ENCODE measurements around the gene IL20RB. TPM values are rescaled to one million over a fixed set of nuclear protein-coding genes. Genes with fewer than 3 reads are reported as not detected.

The IL20RB gene
- total and polyA plus RNA-seq, 4 donors: 0.14 to 1.3 (median 0.33) TPM

- H3K9ac ChIP-seq (ENCODE audit: low read depth in 1 of 2, low read length in 2 of 2): no peak overlapping the region
- H3K27ac ChIP-seq (ENCODE audit: low read depth in 1 of 2, low read length in 2 of 2): no peak overlapping the region
- WGBS: 82% methylated on average over 4 of the region's 4 CpGs
- peak in 1 of 2 donors; percentile 11 for TF ChIP-seq RXRA (IDR thresholded peaks at IDR 0.05)
- peak; percentile 20 to 38 for TF ChIP-seq HNF4A (conservative IDR thresholded peaks at IDR 0.05)
- no peak for TF ChIP-seq SP1 (IDR thresholded peaks at IDR 0.05)
- no peak for TF ChIP-seq FOXA1 (IDR thresholded peaks at IDR 0.05)
- H3K27me3 ChIP-seq (ENCODE audit: control insufficient read depth in 4 of 4, insufficient read depth in 4 of 4, low read length in 3 of 4): no peaks in the 10 kb centered on the region
- H3K4me3 ChIP-seq (ENCODE audit: low read depth in 1 of 3, low read length in 3 of 3): no peak overlapping the region
- DNase-seq (ENCODE audit: low spot score): no peak
- H3K9me3 ChIP-seq (ENCODE audit: control insufficient read depth in 4 of 4, low read length in 3 of 4): no peaks in the 10 kb centered on the region
- H3K36me3 ChIP-seq (ENCODE audit: control insufficient read depth in 4 of 4, insufficient read depth in 3 of 4, low read depth in 1 of 4, low read length in 3 of 4): no peaks in the 10 kb centered on the region
- peaks cover 3 to 9% (median 3%) of the 10 kb centered on the region in 4 donors for H3K4me1 ChIP-seq (ENCODE audit: control insufficient read depth in 4 of 4, insufficient read depth in 4 of 4, low read length in 3 of 4)
Measured at GRCh38 chr3:136920904-136921611, 36.7 kb upstream of the IL20RB start.

DNA sequence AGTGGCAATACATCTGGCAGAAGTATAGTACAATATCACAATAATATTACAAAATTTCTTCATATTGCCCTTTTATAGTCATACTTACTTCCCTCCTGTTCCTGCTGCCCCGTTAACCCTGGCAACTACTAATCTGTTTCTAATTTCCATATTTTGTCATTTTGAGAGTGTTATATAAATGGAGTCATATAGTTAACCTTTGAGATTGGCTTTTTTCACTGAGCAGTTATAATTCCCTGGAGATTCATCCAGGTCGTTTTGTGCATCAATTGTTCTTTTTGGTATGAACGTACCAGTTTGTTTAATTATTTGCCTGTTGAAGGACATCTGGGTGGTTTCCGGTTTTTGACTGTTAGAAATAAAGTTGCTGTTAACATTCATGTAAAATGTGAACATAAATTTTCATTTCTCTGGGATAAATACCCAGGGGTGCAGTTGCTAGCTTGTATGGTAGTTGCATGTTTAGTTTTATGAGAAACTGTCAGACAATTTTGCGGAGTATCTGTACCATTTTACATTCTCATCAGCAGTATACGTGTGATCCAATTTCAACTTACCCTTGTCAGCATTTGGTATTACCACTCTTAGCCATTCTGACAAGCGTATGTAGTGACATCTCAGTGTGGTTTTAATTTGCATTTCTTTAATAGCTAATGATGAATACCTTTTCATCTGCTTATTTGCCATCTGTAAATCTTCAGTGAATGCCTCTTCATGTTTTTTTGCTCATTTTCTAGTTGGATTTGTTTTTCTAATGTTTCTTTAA is 32.2 kb upstream of the IL20RB start:
- Histone ChIP-seq H3K9me3 (ENCODE audit: control insufficient read depth in 4 of 4, low read length in 3 of 4) (no peaks in the 10 kb centered on the region), H3K36me3 (ENCODE audit: control insufficient read depth in 4 of 4, insufficient read depth in 3 of 4, low read depth in 1 of 4, low read length in 3 of 4) (peaks cover 0 to 5% (median 0%) of the 10 kb centered on the region in 4 donors), H3K27ac (ENCODE audit: low read depth in 1 of 2, low read length in 2 of 2) (no peak overlapping the region), H3K4me1 (ENCODE audit: control insufficient read depth in 4 of 4, insufficient read depth in 4 of 4, low read length in 3 of 4) (peaks cover 1 to 9% (median 5%) of the 10 kb centered on the region in 4 donors), H3K27me3 (ENCODE audit: control insufficient read depth in 4 of 4, insufficient read depth in 4 of 4, low read length in 3 of 4) (no peaks in the 10 kb centered on the region), H3K4me3 (ENCODE audit: low read depth in 1 of 3, low read length in 3 of 3) (no peak overlapping the region), H3K9ac (ENCODE audit: low read depth in 1 of 2, low read length in 2 of 2) (no peak overlapping the region)
- WGBS: 65% methylated on average over 7 of the region's 7 CpGs
- DNase-seq (ENCODE audit: low spot score): no peak
- TF ChIP-seq SP1 (IDR thresholded peaks at IDR 0.05) (no peak), NR2F2 (IDR thresholded peaks at IDR 0.05) (no peak), FOXA1 (IDR thresholded peaks at IDR 0.05) (no peak), TAF1 (conservative IDR thresholded peaks at IDR 0.05) (no peak), REST (IDR thresholded peaks at IDR 0.05) (no peak), YY1 (IDR thresholded peaks at IDR 0.05) (no peak), RAD21 (IDR thresholded peaks at IDR 0.05) (no peak), EGR1 (IDR thresholded peaks at IDR 0.05; ENCODE audit: low read depth in 2 of 2) (no peak), RXRA (IDR thresholded peaks at IDR 0.05) (no peak), GABPA (IDR thresholded peaks at IDR 0.05 in 1 of 2, conservative IDR thresholded peaks at IDR 0.05 in 1 of 2) (no peak), MAX (IDR thresholded peaks at IDR 0.05) (no peak), FOXA2 (IDR thresholded peaks at IDR 0.05) (no peak), JUND (IDR thresholded peaks at IDR 0.05) (no peak), HNF4G (IDR thresholded peaks at IDR 0.05) (no peak), HNF4A (conservative IDR thresholded peaks at IDR 0.05) (no peak)
- TF ChIP-seq, protein P1, sequence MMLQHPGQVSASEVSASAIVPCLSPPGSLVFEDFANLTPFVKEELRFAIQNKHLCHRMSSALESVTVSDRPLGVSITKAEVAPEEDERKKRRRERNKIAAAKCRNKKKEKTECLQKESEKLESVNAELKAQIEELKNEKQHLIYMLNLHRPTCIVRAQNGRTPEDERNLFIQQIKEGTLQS (IDR thresholded peaks at IDR 0.05): no peak
- TF ChIP-seq, protein P2, sequence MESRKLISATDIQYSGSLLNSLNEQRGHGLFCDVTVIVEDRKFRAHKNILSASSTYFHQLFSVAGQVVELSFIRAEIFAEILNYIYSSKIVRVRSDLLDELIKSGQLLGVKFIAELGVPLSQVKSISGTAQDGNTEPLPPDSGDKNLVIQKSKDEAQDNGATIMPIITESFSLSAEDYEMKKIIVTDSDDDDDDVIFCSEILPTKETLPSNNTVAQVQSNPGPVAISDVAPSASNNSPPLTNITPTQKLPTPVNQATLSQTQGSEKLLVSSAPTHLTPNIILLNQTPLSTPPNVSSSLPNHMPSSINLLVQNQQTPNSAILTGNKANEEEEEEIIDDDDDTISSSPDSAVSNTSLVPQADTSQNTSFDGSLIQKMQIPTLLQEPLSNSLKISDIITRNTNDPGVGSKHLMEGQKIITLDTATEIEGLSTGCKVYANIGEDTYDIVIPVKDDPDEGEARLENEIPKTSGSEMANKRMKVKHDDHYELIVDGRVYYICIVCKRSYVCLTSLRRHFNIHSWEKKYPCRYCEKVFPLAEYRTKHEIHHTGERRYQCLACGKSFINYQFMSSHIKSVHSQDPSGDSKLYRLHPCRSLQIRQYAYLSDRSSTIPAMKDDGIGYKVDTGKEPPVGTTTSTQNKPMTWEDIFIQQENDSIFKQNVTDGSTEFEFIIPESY (IDR thresholded peaks at IDR 0.05): no peak
- TF ChIP-seq, protein P3, sequence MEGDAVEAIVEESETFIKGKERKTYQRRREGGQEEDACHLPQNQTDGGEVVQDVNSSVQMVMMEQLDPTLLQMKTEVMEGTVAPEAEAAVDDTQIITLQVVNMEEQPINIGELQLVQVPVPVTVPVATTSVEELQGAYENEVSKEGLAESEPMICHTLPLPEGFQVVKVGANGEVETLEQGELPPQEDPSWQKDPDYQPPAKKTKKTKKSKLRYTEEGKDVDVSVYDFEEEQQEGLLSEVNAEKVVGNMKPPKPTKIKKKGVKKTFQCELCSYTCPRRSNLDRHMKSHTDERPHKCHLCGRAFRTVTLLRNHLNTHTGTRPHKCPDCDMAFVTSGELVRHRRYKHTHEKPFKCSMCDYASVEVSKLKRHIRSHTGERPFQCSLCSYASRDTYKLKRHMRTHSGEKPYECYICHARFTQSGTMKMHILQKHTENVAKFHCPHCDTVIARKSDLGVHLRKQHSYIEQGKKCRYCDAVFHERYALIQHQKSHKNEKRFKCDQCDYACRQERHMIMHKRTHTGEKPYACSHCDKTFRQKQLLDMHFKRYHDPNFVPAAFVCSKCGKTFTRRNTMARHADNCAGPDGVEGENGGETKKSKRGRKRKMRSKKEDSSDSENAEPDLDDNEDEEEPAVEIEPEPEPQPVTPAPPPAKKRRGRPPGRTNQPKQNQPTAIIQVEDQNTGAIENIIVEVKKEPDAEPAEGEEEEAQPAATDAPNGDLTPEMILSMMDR (IDR thresholded peaks at IDR 0.05; ENCODE audit: low read depth, low read length, missing input control): no peak
